Ishikawa (cell line): ENCODE measurements around the gene RPS28.

ENCODE experiments used
- CEBPB ChIP-seq: IDR thresholded peaks from 2 replicates; pipeline ENCODE4 v1.6.1; 2012
- CREB1 ChIP-seq: IDR thresholded peaks from 2 replicates; pipeline ENCODE4 v1.6.1; 2012; ENCODE audit warnings: low read depth
- EGR1 ChIP-seq: IDR thresholded peaks from 2 replicates; pipeline ENCODE4 v1.6.1; 2012
- EP300 ChIP-seq: IDR thresholded peaks from 2 replicates; pipeline ENCODE4 v1.6.1; 2012; ENCODE audit warnings: borderline replicate concordance
- FOXM1 ChIP-seq: IDR thresholded peaks from 2 replicates; pipeline ENCODE4 v1.6.1; 2012; ENCODE audit warnings: low read depth, borderline replicate concordance
- MAX ChIP-seq: IDR thresholded peaks from 2 replicates; pipeline ENCODE4 v1.6.1; 2012
- NFIC ChIP-seq: IDR thresholded peaks from 2 replicates; pipeline ENCODE4 v1.6.1; 2012
- RAD21 ChIP-seq: IDR thresholded peaks from 2 replicates; pipeline ENCODE4 v1.6.1; 2012; ENCODE audit warnings: low read depth
- REST ChIP-seq: IDR thresholded peaks from 2 replicates; pipeline ENCODE4 v1.6.1; 2012; ENCODE audit warnings: low read depth, mild to moderate bottlenecking
- TAF1 ChIP-seq: IDR thresholded peaks from 2 replicates; pipeline ENCODE4 v1.6.1; 2012; ENCODE audit warnings: low read depth, mild to moderate bottlenecking
- TCF12 ChIP-seq: IDR thresholded peaks from 2 replicates; pipeline ENCODE4 v1.6.1; 2012; ENCODE audit warnings: low read depth
- TEAD4 ChIP-seq: IDR thresholded peaks from 2 replicates; pipeline ENCODE4 v1.6.1; 2012
- YY1 ChIP-seq: IDR thresholded peaks from 2 replicates; pipeline ENCODE4 v1.6.1; 2012; ENCODE audit warnings: low read depth
- ZBTB7A ChIP-seq: IDR thresholded peaks from 2 replicates; pipeline ENCODE4 v1.6.1; 2012; ENCODE audit warnings: low read depth
- TF ChIP-seq, protein P1 (sequence below): IDR thresholded peaks from 2 replicates; pipeline ENCODE4 v1.6.1; 2012

Gene RPS28

GRCh38 chr19:8358948-8359347 is 37.7 kb downstream of the RPS28 start:
- TF ChIP-seq MAX (no peak), TAF1 (no peak), ZBTB7A (no peak), REST (no peak), RAD21 (no peak), TCF12 (no peak), YY1 (no peak), TEAD4 (no peak), CREB1 (no peak), CEBPB (no peak), EP300 (no peak), FOXM1 (no peak)
- TF ChIP-seq, protein P1, sequence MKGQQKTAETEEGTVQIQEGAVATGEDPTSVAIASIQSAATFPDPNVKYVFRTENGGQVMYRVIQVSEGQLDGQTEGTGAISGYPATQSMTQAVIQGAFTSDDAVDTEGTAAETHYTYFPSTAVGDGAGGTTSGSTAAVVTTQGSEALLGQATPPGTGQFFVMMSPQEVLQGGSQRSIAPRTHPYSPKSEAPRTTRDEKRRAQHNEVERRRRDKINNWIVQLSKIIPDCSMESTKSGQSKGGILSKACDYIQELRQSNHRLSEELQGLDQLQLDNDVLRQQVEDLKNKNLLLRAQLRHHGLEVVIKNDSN, result no peak

- no peak for TF ChIP-seq TCF12
- no peak for TF ChIP-seq ZBTB7A
- no peak for TF ChIP-seq CEBPB
- TF ChIP-seq MAX, result no peak
- TF ChIP-seq REST, result no peak
- TF ChIP-seq NFIC, result no peak
- TF ChIP-seq CREB1, result no peak
Observed at GRCh38 chr19:8360196-8360595, 38.9 kb downstream of the RPS28 start.

DNA sequence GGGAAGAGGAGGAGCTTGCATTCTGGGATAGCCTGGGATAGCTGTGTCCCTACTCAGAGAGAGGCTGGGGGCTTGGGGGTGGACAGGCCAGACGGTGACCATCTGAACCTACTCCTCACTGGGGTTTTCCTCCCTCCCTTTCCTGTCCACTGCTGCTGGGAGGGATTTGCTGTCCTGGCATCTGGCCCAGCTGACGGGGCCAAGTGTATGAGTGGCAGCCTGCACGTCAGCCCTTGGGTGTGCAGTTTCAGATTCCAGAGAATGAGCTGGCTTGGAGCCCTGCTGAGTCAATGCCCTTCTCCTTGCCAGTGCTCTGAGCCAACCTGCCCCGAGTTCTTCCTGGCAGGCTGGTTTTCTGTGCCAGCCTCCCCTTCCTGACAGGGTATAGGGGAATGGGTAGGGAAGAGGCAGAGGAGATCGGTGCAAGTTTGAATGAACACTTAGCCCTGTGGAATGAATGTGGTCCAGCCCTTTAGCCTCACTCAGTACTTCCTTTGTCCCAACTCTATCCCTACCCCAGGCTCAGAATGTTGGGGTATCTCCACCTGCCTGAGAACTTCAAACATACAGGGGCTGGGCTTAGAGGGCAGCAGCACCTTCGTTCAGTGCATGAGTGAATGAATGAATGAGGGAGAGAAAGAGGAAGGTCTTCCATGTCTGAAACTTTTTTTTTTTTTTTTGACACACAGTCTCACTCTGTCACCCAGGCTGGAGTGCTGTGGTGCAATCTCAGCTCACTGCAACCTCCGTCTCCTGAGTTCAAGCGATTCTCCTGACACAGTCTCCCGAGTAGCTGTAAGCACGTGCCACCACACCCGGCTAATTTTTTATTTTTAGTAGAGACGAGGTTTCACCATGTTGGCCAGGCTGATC is 40.9 kb downstream of the RPS28 start:
- TF ChIP-seq REST (no peak), FOXM1 (no peak), TEAD4 (peak; percentile 91), EP300 (peak; percentile 78; the same call in 1 of the 2 replicates), TAF1 (no peak), CREB1 (peak; percentile 50; the same call in 1 of the 2 replicates), MAX (peak; percentile 66; the same call in 1 of the 2 replicates), ZBTB7A (0 out of 2 replicates have a peak, but pooled peaks have one; percentile 67), RAD21 (0 out of 2 replicates have a peak, but pooled peaks have one; percentile 19), NFIC (peak; percentile 99), TCF12 (peak; percentile 89), CEBPB (no peak), EGR1 (no peak), YY1 (peak; percentile 56; the same call in 1 of the 2 replicates)
- TF ChIP-seq, protein P1, result no peak; the same call in 1 of the 2 replicates
